Esophagus squamous epithelium (tissue), 5 donors: ENCODE data around the gene HELT. TPM values are rescaled to one million over a fixed set of nuclear protein-coding genes. Genes with fewer than 3 reads are reported as not detected.
"Not testable (repeated sequence)": the region's sequence is repeated elsewhere in the genome, so short reads cannot be mapped to it uniquely, and the experiment has no call there.

Experiments used
- DNase-seq: peaks from one replicate; lab custom pipeline; 2025; lab: John Stamatoyannopoulos, UW
- H3K27ac ChIP-seq, 4 donors: fragments of 200-600 bp; sonication (generic); one replicate each; pipeline ENCODE4 v1.5.1; 2016 to 2019; ENCODE audit warnings: mild to moderate bottlenecking in 1 of 4
- H3K27me3 ChIP-seq, 4 donors: fragments of 200-600 bp; sonication (generic); 1 replicate in 3 of 4; 2 replicates in 1 of 4; pipeline versions ENCODE4 v1.5.1 to v1.6.0; 2017 to 2021; ENCODE audit warnings: antibody characterized with exemption in 1 of 4
- H3K36me3 ChIP-seq, 3 donors: fragments of 200-600 bp; sonication (generic); one replicate each; pipeline ENCODE4 v1.5.1; 2016 to 2019
- H3K4me1 ChIP-seq, 3 donors: fragments of 200-600 bp; sonication (generic); one replicate each; pipeline ENCODE4 v1.5.1; 2017 to 2019
- H3K4me3 ChIP-seq, 4 donors: fragments of 200-600 bp; sonication (generic); 1 replicate in 3 of 4; 2 replicates in 1 of 4; pipeline ENCODE4 v1.5.1; 2016 to 2019; ENCODE audit warnings: mild to moderate bottlenecking in 2 of 4, moderate library complexity in 1 of 4
- H3K9me3 ChIP-seq, 3 donors: fragments of 200-600 bp; sonication (generic); one replicate each; pipeline ENCODE4 v1.5.1; 2016 to 2019
- CTCF ChIP-seq, 6 experiments: fragments of 450-650 bp in 4 of 6; fragments of 200-600 bp in 2 of 6; sonication (generic) in 2 of 6; IDR thresholded peaks; one replicate each; pipeline ENCODE4 v1.5.1; 2016 to 2019; ENCODE audit warnings: antibody characterized with exemption in 6 of 6, mild to moderate bottlenecking in 4 of 6, moderate library complexity in 4 of 6
- POLR2A ChIP-seq, 4 donors: fragments of 450-650 bp; IDR thresholded peaks; one replicate each; pipeline ENCODE4 v1.6.1; 2017; ENCODE audit warnings: antibody characterized with exemption in 4 of 4, mild to moderate bottlenecking in 4 of 4, moderate library complexity in 3 of 4
- WGBS, 2 donors: methylation state at CpG; one replicate each; pipeline ENCODE4 v1.1.5; 2018; 5-methylcytosine and 5-hydroxymethylcytosine counted together
- intact Hi-C: fragments of 100-400 bp; cut with DNase I; formaldehyde crosslinking; loops from one replicate; pipeline ENCODE4 v1.15.0; 2022
- total RNA-seq, 4 donors: library from RNA; depleted of rRNA; stranded (reverse); fragments of >200 nt; gene quantifications; one replicate each; pipeline ENCODE4 v1.1.0, GENCODE V29; 2016
- donor health status: DM: yes; HTN: yes; CAD: no.

HELT gene
- total RNA-seq, 4 donors from 2014 or later = not detected

DNA sequence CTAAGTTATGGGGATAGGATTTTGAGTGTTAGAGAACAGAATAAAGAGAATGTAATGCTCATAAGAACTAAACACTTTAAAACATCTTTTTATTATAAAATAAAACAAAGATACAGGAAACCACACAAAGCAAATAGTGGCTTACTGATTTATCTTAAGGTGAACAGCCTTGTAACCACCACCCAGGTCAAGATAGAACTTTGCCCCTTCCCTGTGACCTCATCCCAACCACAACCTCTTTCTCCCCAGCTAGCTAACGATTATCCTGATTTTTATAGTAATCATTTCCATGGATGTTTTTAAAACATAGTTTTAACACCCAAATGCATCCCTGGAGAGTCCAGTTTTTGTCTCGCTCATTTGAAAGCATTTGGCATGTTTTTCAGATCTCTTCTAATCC lies 17.0 kb downstream of the HELT start:
- H3K27me3 ChIP-seq = peaks cover 0 to 43% (median 1%) of the 10 kb centered on the region in 4 donors
- WGBS, 2 donors = 73 to 89% methylated on average over 2 of the region's 2 CpGs
- no peak for TF ChIP-seq POLR2A (IDR thresholded peaks at IDR 0.05)
- no peak for TF ChIP-seq CTCF (IDR thresholded peaks at IDR 0.05)
- no peak for DNase-seq
- H3K36me3 ChIP-seq = no peaks in the 10 kb centered on the region
- H3K27ac ChIP-seq = no peak overlapping the region
- H3K4me3 ChIP-seq = no peak overlapping the region
- H3K9me3 ChIP-seq = no peaks in the 10 kb centered on the region
- peaks cover 0 to 14% (median 5%) of the 10 kb centered on the region in 3 donors for H3K4me1 ChIP-seq
- intact Hi-C loops = no loop called here

DNA sequence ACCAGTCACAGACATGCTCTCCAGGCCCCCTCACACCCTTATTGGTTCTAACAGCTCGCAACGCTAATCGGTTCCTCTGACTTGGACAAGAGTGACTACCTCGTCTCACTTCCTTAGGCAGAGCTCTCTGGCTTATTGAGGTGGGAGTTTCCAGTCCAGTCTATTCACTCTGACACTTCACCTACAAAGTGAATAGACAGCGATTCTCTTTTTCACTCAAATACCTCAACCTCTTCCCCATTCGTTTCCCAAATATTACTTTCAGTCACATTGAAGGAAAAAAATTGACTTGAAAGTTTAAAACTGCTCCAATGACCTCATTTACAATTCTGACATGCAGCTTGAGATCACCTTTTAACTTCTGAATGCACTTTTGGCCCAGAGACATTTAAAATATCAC lies 17.7 kb downstream of the HELT start:
- H3K9me3 ChIP-seq = no peaks in the 10 kb centered on the region
- DNase-seq = no peak
- no peak overlapping the region for H3K4me3 ChIP-seq
- no peak for TF ChIP-seq CTCF (IDR thresholded peaks at IDR 0.05)
- no peak for TF ChIP-seq POLR2A (IDR thresholded peaks at IDR 0.05)
- intact Hi-C loops = no loop called here
- 71 to 87% methylated on average over 6 of the region's 6 CpGs for WGBS, 2 donors
- H3K27ac ChIP-seq = no peak overlapping the region
- peaks cover 0 to 36% (median 0%) of the 10 kb centered on the region in 4 donors for H3K27me3 ChIP-seq
- no peaks in the 10 kb centered on the region for H3K36me3 ChIP-seq
- H3K4me1 ChIP-seq = peaks cover 0 to 14% (median 5%) of the 10 kb centered on the region in 3 donors

GRCh38 chr4:185036842-185037241 lies 18.6 kb downstream of the HELT start:
- H3K4me3 ChIP-seq = no peak overlapping the region
- DNase-seq = no peak
- intact Hi-C loops = no loop called here
- H3K27ac ChIP-seq = no peak overlapping the region
- H3K36me3 ChIP-seq = no peaks in the 10 kb centered on the region
- WGBS, 2 donors = 77 to 78% methylated on average over 6 of the region's 6 CpGs
- peaks cover 0 to 8% (median 5%) of the 10 kb centered on the region in 3 donors for H3K4me1 ChIP-seq
- no peak for TF ChIP-seq CTCF (IDR thresholded peaks at IDR 0.05)
- TF ChIP-seq POLR2A (IDR thresholded peaks at IDR 0.05) = no peak
- H3K27me3 ChIP-seq = peaks cover 0 to 27% (median 0%) of the 10 kb centered on the region in 4 donors
- no peaks in the 10 kb centered on the region for H3K9me3 ChIP-seq

- Histone ChIP-seq H3K4me1 (peaks cover 0 to 8% (median 5%) of the 10 kb centered on the region in 3 donors), H3K27me3 (peaks cover 0 to 11% (median 0%) of the 10 kb centered on the region in 4 donors), H3K27ac (no peak overlapping the region), H3K9me3 (no peaks in the 10 kb centered on the region), H3K36me3 (no peaks in the 10 kb centered on the region), H3K4me3 (peak overlapping the region in 1 of 4 donors; percentile 39)
- 16 to 26% methylated on average over 15 of the region's 15 CpGs for WGBS, 2 donors
- DNase-seq = no peak
- intact Hi-C loops = no loop called here
- TF ChIP-seq POLR2A (IDR thresholded peaks at IDR 0.05) = no peak
- TF ChIP-seq CTCF (IDR thresholded peaks at IDR 0.05) = peak in 5 of 6 experiments; percentile 70 to 81 (median 78)
These were observed 21.4 kb downstream of the HELT start for GRCh38 chr4:185039508-185040273.

GRCh38 chr4:185040523-185040922 lies 22.2 kb downstream of the HELT start:
- intact Hi-C loops = no loop called here
- H3K36me3 ChIP-seq = no peaks in the 10 kb centered on the region
- H3K4me1 ChIP-seq = peaks cover 0 to 8% (median 5%) of the 10 kb centered on the region in 3 donors
- no peak overlapping the region for H3K27ac ChIP-seq
- 62 to 77% methylated on average over 3 to 5 of the region's 5 CpGs for WGBS, 2 donors
- TF ChIP-seq POLR2A (IDR thresholded peaks at IDR 0.05) (no peak), CTCF (IDR thresholded peaks at IDR 0.05) (no peak)
- no peaks in the 10 kb centered on the region for H3K9me3 ChIP-seq
- H3K4me3 ChIP-seq = no peak overlapping the region
- H3K27me3 ChIP-seq = peaks cover 0 to 14% (median 0%) of the 10 kb centered on the region in 4 donors
- no peak for DNase-seq

- H3K27ac ChIP-seq, H3K4me1 ChIP-seq, intact Hi-C loops, H3K36me3 ChIP-seq, H3K4me3 ChIP-seq, H3K9me3 ChIP-seq, DNase-seq: not testable (repeated sequence)
- peaks cover 0 to 62% (median 2%) of the 10 kb centered on the region in 4 donors for H3K27me3 ChIP-seq
- 59 to 66% methylated on average over 4 to 6 of the region's 6 CpGs for whole genome bisulfite sequencing, 2 donors
These were observed 32.0 kb downstream of the HELT start for GRCh38 chr4:185050286-185050685.

- H3K27ac ChIP-seq, H3K36me3 ChIP-seq, intact Hi-C loops, H3K4me3 ChIP-seq, DNase-seq, H3K9me3 ChIP-seq, H3K4me1 ChIP-seq: not testable (repeated sequence)
- H3K27me3 ChIP-seq = peaks cover 0 to 55% (median 2%) of the 10 kb centered on the region in 4 donors
- 91 to 92% methylated on average over 5 of the region's 5 CpGs for WGBS, 2 donors
These were observed 33.0 kb downstream of the HELT start for GRCh38 chr4:185051283-185051682.
